H9 (cell line): ENCODE results near the gene DBNDD2. TPM values are rescaled to one million over a fixed set of nuclear protein-coding genes. Genes with fewer than 3 reads are reported as not detected.

Source experiments
- DNase-seq: peaks from one replicate; pipeline ENCODE4 v3.0.0-alpha.2; 2017
- H2AFZ ChIP-seq: one replicate; pipeline ENCODE4 v1.6.1; 2013; ENCODE audit warnings: mild to moderate bottlenecking, low read length, control low read depth, moderate library complexity
- H2AK5ac ChIP-seq: 2 replicates; pipeline ENCODE4 v1.6.1; 2013; ENCODE audit warnings: low read length, control low read depth, mixed read lengths; ENCODE audit not compliant: insufficient read length
- H2BK120ac ChIP-seq: one replicate; pipeline ENCODE4 v1.6.1; 2013; ENCODE audit warnings: low read depth, mild to moderate bottlenecking, low read length, control low read depth, inconsistent platforms; ENCODE audit not compliant: poor library complexity, severe bottlenecking
- H2BK12ac ChIP-seq: 2 replicates; pipeline ENCODE4 v1.6.1; 2013; ENCODE audit warnings: low read length, control low read depth, mixed read lengths, low read depth; ENCODE audit not compliant: insufficient read length
- H2BK15ac ChIP-seq: 2 replicates; pipeline ENCODE4 v1.6.1; 2013; ENCODE audit warnings: low read depth, low read length, control low read depth
- H2BK20ac ChIP-seq: one replicate; pipeline ENCODE4 v1.6.1; 2013; ENCODE audit warnings: low read depth, mild to moderate bottlenecking, low read length, control low read depth, inconsistent platforms; ENCODE audit not compliant: poor library complexity, severe bottlenecking
- H2BK5ac ChIP-seq: 2 replicates; pipeline ENCODE4 v1.6.1; 2013; ENCODE audit warnings: low read length, control low read depth, mixed read lengths; ENCODE audit not compliant: insufficient read length
- H3K14ac ChIP-seq: 2 replicates; pipeline ENCODE4 v1.6.1; 2013; ENCODE audit warnings: low read length, control low read depth; ENCODE audit not compliant: insufficient read depth
- H3K18ac ChIP-seq: 2 replicates; pipeline ENCODE4 v1.6.1; 2013; ENCODE audit warnings: low read depth, mild to moderate bottlenecking, mixed read lengths, low read length, control low read depth; ENCODE audit not compliant: insufficient read length
- H3K23ac ChIP-seq: 2 replicates; pipeline ENCODE4 v1.6.1; 2013; ENCODE audit warnings: low read length, control low read depth, mixed read lengths, low read depth; ENCODE audit not compliant: insufficient read length
- H3K23me2 ChIP-seq: 2 replicates; pipeline ENCODE4 v1.6.1; 2013; ENCODE audit warnings: low read depth, mild to moderate bottlenecking, mixed read lengths, low read length, control low read depth; ENCODE audit not compliant: insufficient read length, poor library complexity, severe bottlenecking
- H3K27ac ChIP-seq: 2 replicates; pipeline ENCODE4 v1.5.1; 2013; ENCODE audit warnings: low read length, control low read depth, mixed read lengths, low read depth; ENCODE audit not compliant: insufficient read length
- H3K27me3 ChIP-seq: 2 replicates; pipeline ENCODE4 v1.6.1; 2013; ENCODE audit warnings: low read length, control low read depth, inconsistent platforms; ENCODE audit not compliant: insufficient read depth
- H3K4ac ChIP-seq: 2 replicates; pipeline ENCODE4 v1.6.1; 2013; ENCODE audit warnings: low read depth, mild to moderate bottlenecking, control low read depth, inconsistent platforms, low read length, moderate library complexity
- H3K4me1 ChIP-seq: 2 replicates; pipeline ENCODE4 v1.6.1; 2013; ENCODE audit warnings: low read length, control low read depth, inconsistent platforms; ENCODE audit not compliant: insufficient read depth
- H3K4me2 ChIP-seq: 2 replicates; pipeline ENCODE4 v1.6.1; 2013; ENCODE audit warnings: low read length, control low read depth, mixed read lengths; ENCODE audit not compliant: insufficient read length, insufficient read depth
- H3K56ac ChIP-seq: 2 replicates; pipeline ENCODE4 v1.6.1; 2013; ENCODE audit warnings: low read depth, mild to moderate bottlenecking, mixed read lengths, low read length, control low read depth; ENCODE audit not compliant: insufficient read length
- H3K79me1 ChIP-seq: 2 replicates; pipeline ENCODE4 v1.6.1; 2013; ENCODE audit warnings: low read depth, mild to moderate bottlenecking, moderate library complexity, low read length, control low read depth, inconsistent platforms; ENCODE audit not compliant: insufficient read depth, poor library complexity, severe bottlenecking
- H3K79me2 ChIP-seq: 2 replicates; pipeline ENCODE4 v1.6.1; 2013; ENCODE audit warnings: low read length, control low read depth, inconsistent platforms; ENCODE audit not compliant: insufficient read depth
- H3K9ac ChIP-seq: 2 replicates; pipeline ENCODE4 v1.6.1; 2013; ENCODE audit warnings: low read length, control low read depth, mixed read lengths; ENCODE audit not compliant: insufficient read length; ENCODE audit errors: extremely low read depth
- H3K9me3 ChIP-seq: one replicate; pipeline ENCODE4 v1.6.1; 2013; ENCODE audit warnings: low read depth, low read length, inconsistent platforms; ENCODE audit not compliant: control insufficient read depth
- H3T11ph ChIP-seq: one replicate; pipeline ENCODE4 v1.6.1; 2013; ENCODE audit warnings: mild to moderate bottlenecking, low read length, control low read depth, inconsistent platforms
- H4K20me1 ChIP-seq: one replicate; pipeline ENCODE4 v1.6.1; 2013; ENCODE audit not compliant: control insufficient read depth, insufficient read length, insufficient read depth
- H4K5ac ChIP-seq: 2 replicates; pipeline ENCODE4 v1.6.1; 2013; ENCODE audit warnings: low read depth, mild to moderate bottlenecking, mixed read lengths, low read length, control low read depth; ENCODE audit not compliant: insufficient read length
- H4K8ac ChIP-seq: replicated peaks from 2 replicates; pipeline ENCODE4 v1.6.1; 2013; ENCODE audit warnings: low read length, control low read depth, mixed read lengths, low read depth; ENCODE audit not compliant: insufficient read length
- H4K91ac ChIP-seq: 2 replicates; pipeline ENCODE4 v1.6.1; 2013; ENCODE audit warnings: low read depth, mild to moderate bottlenecking, moderate library complexity, mixed read lengths, low read length, control low read depth; ENCODE audit not compliant: insufficient read length
- H3K27ac Mint-ChIP-seq, 3 experiments: 2 replicates in 2 of 3; 3 replicates in 1 of 3; pipeline ENCODE4 v1.8.0; 2020 to 2021; ENCODE audit warnings: mixed read lengths in 3 of 3, mild to moderate bottlenecking in 1 of 3, moderate library complexity in 1 of 3
- H3K27me3 Mint-ChIP-seq: 2 replicates; pipeline ENCODE4 v1.8.0; 2021; ENCODE audit warnings: low read depth, mild to moderate bottlenecking, moderate library complexity, mixed read lengths
- H3K36me3 Mint-ChIP-seq, 3 experiments: 2 replicates in 2 of 3; 3 replicates in 1 of 3; pipeline ENCODE4 v1.8.0; 2020 to 2021; ENCODE audit warnings: low read depth in 3 of 3, mixed read lengths in 3 of 3; ENCODE audit not compliant: insufficient read depth in 1 of 3
- H3K4me1 Mint-ChIP-seq, 2 experiments: 2 replicates each; pipeline ENCODE4 v1.8.0; 2020; ENCODE audit warnings: mixed read lengths in 2 of 2
- H3K4me3 Mint-ChIP-seq, 2 experiments: 2 replicates in 1 of 2; 3 replicates in 1 of 2; pipeline ENCODE4 v1.8.0; 2020 to 2021; ENCODE audit warnings: mild to moderate bottlenecking in 2 of 2, mixed read lengths in 2 of 2, moderate library complexity in 1 of 2
- H3K9me3 Mint-ChIP-seq, 2 experiments: 2 replicates in 1 of 2; 3 replicates in 1 of 2; pipeline ENCODE4 v1.8.0; 2020; ENCODE audit warnings: mild to moderate bottlenecking in 2 of 2, mixed read lengths in 2 of 2, moderate library complexity in 1 of 2
- CTCF ChIP-seq: fragments of 200-600 bp; sonication (generic); conservative IDR thresholded peaks from 3 replicates; pipeline ENCODE4 v1.8.0; 2021; ENCODE audit warnings: antibody characterized with exemption, mild to moderate bottlenecking
- WGBS: extraction: QIAGEN DNeasy Blood & Tissue Kit; methylation state at CpG from one replicate; pipeline ENCODE4 v1.1.7; 2013; ENCODE audit warnings: missing lambda C conversion rate, low lambda C conversion rate, mixed read lengths; ENCODE audit not compliant: insufficient read length; ENCODE audit errors: extremely low coverage; 5-methylcytosine and 5-hydroxymethylcytosine counted together
- total RNA-seq: library from RNA; stranded (reverse); gene quantifications from 2 replicates; pipeline ENCODE4 v1.2.1, GENCODE V29; 2021

Gene DBNDD2
- total RNA-seq, 1 experiment from 2014 or later: 39.1 TPM

GRCh38 chr20:45433976-45434375, 25.9 kb downstream of the DBNDD2 start:
- H3K4me1 ChIP-seq: no peaks in the 10 kb centered on the region
- Mint-ChIP-seq H3K4me3 (no peak overlapping the region), H3K9me3 (no peaks in the 10 kb centered on the region), H3K27me3 (peaks cover 2% of the 10 kb centered on the region; the same call in 1 of the 2 replicates), H3K27ac (no peak overlapping the region), H3K4me1 (peaks cover 10 to 20% of the 10 kb centered on the region in 2 experiments; a peak in 3 of 4 replicates), H3K36me3 (peaks cover 0 to 14% (median 0%) of the 10 kb centered on the region in 3 experiments; a peak in 1 of 7 replicates)
- no peak overlapping the region for H3K4me2 ChIP-seq
- H2AFZ ChIP-seq: no peak overlapping the region
- H2BK15ac ChIP-seq: no peak overlapping the region
- H3K9ac ChIP-seq: no peak overlapping the region
- no peak overlapping the region for H3T11ph ChIP-seq
- no peak overlapping the region for H3K14ac ChIP-seq
- H3K79me2 ChIP-seq: no peaks in the 10 kb centered on the region
- no peak overlapping the region for H3K56ac ChIP-seq
- no peak overlapping the region for H2BK12ac ChIP-seq
- H4K5ac ChIP-seq: no peak overlapping the region
- no peak overlapping the region for H4K91ac ChIP-seq
- H3K79me1 ChIP-seq: no peaks in the 10 kb centered on the region
- no peak overlapping the region for H2BK120ac ChIP-seq
- no peak for TF ChIP-seq CTCF
- no peak overlapping the region for H3K23ac ChIP-seq
- no peak overlapping the region for H2BK5ac ChIP-seq
- WGBS: no CpG with 5 or more reads among the region's 4 CpGs
- H4K20me1 ChIP-seq: no peaks in the 10 kb centered on the region
- H3K9me3 ChIP-seq: no peaks in the 10 kb centered on the region
- H2AK5ac ChIP-seq: no peak overlapping the region
- no peaks in the 10 kb centered on the region for H3K27me3 ChIP-seq
- H2BK20ac ChIP-seq: no peak overlapping the region
- no peak overlapping the region for H3K27ac ChIP-seq
- no peaks in the 10 kb centered on the region for H3K23me2 ChIP-seq
- no peak overlapping the region for H3K18ac ChIP-seq
- no peak overlapping the region for H3K4ac ChIP-seq
- no peak for DNase-seq
- H4K8ac ChIP-seq: no peak overlapping the region
